HL-60 (cell line): ENCODE data around the gene POLR2B.

ENCODE experiments used
- DNase-seq, 2 experiments: peaks; one replicate each; pipeline ENCODE4 v3.0.0-alpha.2; 2010 to 2020; ENCODE audit warnings: low read depth in 1 of 2, low spot score in 1 of 2
- H3K27ac ChIP-seq: fragments of 250-450 bp; sonication (Bioruptor Pico); replicated peaks from 2 replicates; pipeline ENCODE4 v1.5.1; 2020; ENCODE audit warnings: mild to moderate bottlenecking, moderate library complexity
- H3K27me3 ChIP-seq: fragments of 250-450 bp; sonication (Bioruptor Pico); 2 replicates; pipeline ENCODE4 v1.5.1; 2021; ENCODE audit warnings: mild to moderate bottlenecking, moderate library complexity; ENCODE audit not compliant: insufficient read depth, poor library complexity, severe bottlenecking
- H3K4me3 ChIP-seq: replicated peaks from 2 replicates; pipeline ENCODE4 v1.5.1; 2011; ENCODE audit warnings: mild to moderate bottlenecking, control low read depth, low read length; ENCODE audit not compliant: insufficient read depth
- CTCF ChIP-seq: IDR thresholded peaks from one replicate; pipeline ENCODE4 v1.5.1; 2011; ENCODE audit warnings: low read length, control low read depth, inconsistent platforms; ENCODE audit not compliant: insufficient read depth
- GABPA ChIP-seq: IDR thresholded peaks from 2 replicates; pipeline ENCODE4 v1.6.1; 2012; ENCODE audit warnings: low read depth
- POLR2AphosphoS5 ChIP-seq: IDR thresholded peaks from 2 replicates; pipeline ENCODE4 v1.6.1; 2012; ENCODE audit warnings: low read depth
- REST ChIP-seq: IDR thresholded peaks from 2 replicates; pipeline ENCODE4 v1.6.1; 2012; ENCODE audit warnings: low read depth; ENCODE audit not compliant: insufficient replicate concordance
- SPI1 ChIP-seq: IDR thresholded peaks from 2 replicates; pipeline ENCODE4 v1.6.1; 2012; ENCODE audit warnings: low read depth, mild to moderate bottlenecking, borderline replicate concordance

The POLR2B gene

GRCh38 chr4:57076646-57077045 is 98.0 kb downstream of the POLR2B start:
- DNase-seq = no peak
- Histone ChIP-seq H3K27ac (no peak overlapping the region), H3K4me3 (no peak overlapping the region), H3K27me3 (no peaks in the 10 kb centered on the region)
- TF ChIP-seq CTCF = no peak

- DNase-seq = no peak
- no peak overlapping the region for H3K27ac ChIP-seq
- TF ChIP-seq SPI1 (no peak), GABPA (no peak), POLR2AphosphoS5 (no peak), CTCF (no peak), REST (no peak)
- H3K27me3 ChIP-seq = no peaks in the 10 kb centered on the region
- H3K4me3 ChIP-seq = no peak overlapping the region
These were observed 99.1 kb downstream of the POLR2B start for GRCh38 chr4:57077550-57078343.

GRCh38 chr4:57078685-57079521 is 100.2 kb downstream of the POLR2B start:
- no peak for TF ChIP-seq SPI1
- TF ChIP-seq REST = no peak
- no peak for TF ChIP-seq POLR2AphosphoS5
- no peak for TF ChIP-seq CTCF
- no peak for TF ChIP-seq GABPA
- Histone ChIP-seq H3K27ac (no peak overlapping the region), H3K4me3 (no peak overlapping the region), H3K27me3 (no peaks in the 10 kb centered on the region)
- no peak for DNase-seq
